H9 (cell line): ENCODE results near the gene ADGRD1. TPM values are rescaled to one million over a fixed set of nuclear protein-coding genes. Genes with fewer than 3 reads are reported as not detected.

ENCODE experiments used
- DNase-seq: peaks from one replicate; pipeline ENCODE4 v3.0.0-alpha.2; 2017
- H2AFZ ChIP-seq: one replicate; pipeline ENCODE4 v1.6.1; 2013; ENCODE audit warnings: mild to moderate bottlenecking, low read length, control low read depth, moderate library complexity
- H2AK5ac ChIP-seq: 2 replicates; pipeline ENCODE4 v1.6.1; 2013; ENCODE audit warnings: low read length, control low read depth, mixed read lengths; ENCODE audit not compliant: insufficient read length
- H2BK120ac ChIP-seq: one replicate; pipeline ENCODE4 v1.6.1; 2013; ENCODE audit warnings: low read depth, mild to moderate bottlenecking, low read length, control low read depth, inconsistent platforms; ENCODE audit not compliant: poor library complexity, severe bottlenecking
- H2BK12ac ChIP-seq: 2 replicates; pipeline ENCODE4 v1.6.1; 2013; ENCODE audit warnings: low read length, control low read depth, mixed read lengths, low read depth; ENCODE audit not compliant: insufficient read length
- H2BK15ac ChIP-seq: 2 replicates; pipeline ENCODE4 v1.6.1; 2013; ENCODE audit warnings: low read depth, low read length, control low read depth
- H2BK20ac ChIP-seq: one replicate; pipeline ENCODE4 v1.6.1; 2013; ENCODE audit warnings: low read depth, mild to moderate bottlenecking, low read length, control low read depth, inconsistent platforms; ENCODE audit not compliant: poor library complexity, severe bottlenecking
- H2BK5ac ChIP-seq: 2 replicates; pipeline ENCODE4 v1.6.1; 2013; ENCODE audit warnings: low read length, control low read depth, mixed read lengths; ENCODE audit not compliant: insufficient read length
- H3K14ac ChIP-seq: 2 replicates; pipeline ENCODE4 v1.6.1; 2013; ENCODE audit warnings: low read length, control low read depth; ENCODE audit not compliant: insufficient read depth
- H3K18ac ChIP-seq: 2 replicates; pipeline ENCODE4 v1.6.1; 2013; ENCODE audit warnings: low read depth, mild to moderate bottlenecking, mixed read lengths, low read length, control low read depth; ENCODE audit not compliant: insufficient read length
- H3K23ac ChIP-seq: 2 replicates; pipeline ENCODE4 v1.6.1; 2013; ENCODE audit warnings: low read length, control low read depth, mixed read lengths, low read depth; ENCODE audit not compliant: insufficient read length
- H3K23me2 ChIP-seq: 2 replicates; pipeline ENCODE4 v1.6.1; 2013; ENCODE audit warnings: low read depth, mild to moderate bottlenecking, mixed read lengths, low read length, control low read depth; ENCODE audit not compliant: insufficient read length, poor library complexity, severe bottlenecking
- H3K27ac ChIP-seq: 2 replicates; pipeline ENCODE4 v1.5.1; 2013; ENCODE audit warnings: low read length, control low read depth, mixed read lengths, low read depth; ENCODE audit not compliant: insufficient read length
- H3K27me3 ChIP-seq: 2 replicates; pipeline ENCODE4 v1.6.1; 2013; ENCODE audit warnings: low read length, control low read depth, inconsistent platforms; ENCODE audit not compliant: insufficient read depth
- H3K4ac ChIP-seq: 2 replicates; pipeline ENCODE4 v1.6.1; 2013; ENCODE audit warnings: low read depth, mild to moderate bottlenecking, control low read depth, inconsistent platforms, low read length, moderate library complexity
- H3K4me1 ChIP-seq: 2 replicates; pipeline ENCODE4 v1.6.1; 2013; ENCODE audit warnings: low read length, control low read depth, inconsistent platforms; ENCODE audit not compliant: insufficient read depth
- H3K4me2 ChIP-seq: 2 replicates; pipeline ENCODE4 v1.6.1; 2013; ENCODE audit warnings: low read length, control low read depth, mixed read lengths; ENCODE audit not compliant: insufficient read length, insufficient read depth
- H3K56ac ChIP-seq: 2 replicates; pipeline ENCODE4 v1.6.1; 2013; ENCODE audit warnings: low read depth, mild to moderate bottlenecking, mixed read lengths, low read length, control low read depth; ENCODE audit not compliant: insufficient read length
- H3K79me1 ChIP-seq: 2 replicates; pipeline ENCODE4 v1.6.1; 2013; ENCODE audit warnings: low read depth, mild to moderate bottlenecking, moderate library complexity, low read length, control low read depth, inconsistent platforms; ENCODE audit not compliant: insufficient read depth, poor library complexity, severe bottlenecking
- H3K79me2 ChIP-seq: 2 replicates; pipeline ENCODE4 v1.6.1; 2013; ENCODE audit warnings: low read length, control low read depth, inconsistent platforms; ENCODE audit not compliant: insufficient read depth
- H3K9ac ChIP-seq: 2 replicates; pipeline ENCODE4 v1.6.1; 2013; ENCODE audit warnings: low read length, control low read depth, mixed read lengths; ENCODE audit not compliant: insufficient read length; ENCODE audit errors: extremely low read depth
- H3K9me3 ChIP-seq: one replicate; pipeline ENCODE4 v1.6.1; 2013; ENCODE audit warnings: low read depth, low read length, inconsistent platforms; ENCODE audit not compliant: control insufficient read depth
- H3T11ph ChIP-seq: one replicate; pipeline ENCODE4 v1.6.1; 2013; ENCODE audit warnings: mild to moderate bottlenecking, low read length, control low read depth, inconsistent platforms
- H4K20me1 ChIP-seq: one replicate; pipeline ENCODE4 v1.6.1; 2013; ENCODE audit not compliant: control insufficient read depth, insufficient read length, insufficient read depth
- H4K5ac ChIP-seq: 2 replicates; pipeline ENCODE4 v1.6.1; 2013; ENCODE audit warnings: low read depth, mild to moderate bottlenecking, mixed read lengths, low read length, control low read depth; ENCODE audit not compliant: insufficient read length
- H4K8ac ChIP-seq: replicated peaks from 2 replicates; pipeline ENCODE4 v1.6.1; 2013; ENCODE audit warnings: low read length, control low read depth, mixed read lengths, low read depth; ENCODE audit not compliant: insufficient read length
- H4K91ac ChIP-seq: 2 replicates; pipeline ENCODE4 v1.6.1; 2013; ENCODE audit warnings: low read depth, mild to moderate bottlenecking, moderate library complexity, mixed read lengths, low read length, control low read depth; ENCODE audit not compliant: insufficient read length
- H3K27ac Mint-ChIP-seq, 3 experiments: 2 replicates in 2 of 3; 3 replicates in 1 of 3; pipeline ENCODE4 v1.8.0; 2020 to 2021; ENCODE audit warnings: mixed read lengths in 3 of 3, mild to moderate bottlenecking in 1 of 3, moderate library complexity in 1 of 3
- H3K27me3 Mint-ChIP-seq: 2 replicates; pipeline ENCODE4 v1.8.0; 2021; ENCODE audit warnings: low read depth, mild to moderate bottlenecking, moderate library complexity, mixed read lengths
- H3K36me3 Mint-ChIP-seq, 3 experiments: 2 replicates in 2 of 3; 3 replicates in 1 of 3; pipeline ENCODE4 v1.8.0; 2020 to 2021; ENCODE audit warnings: low read depth in 3 of 3, mixed read lengths in 3 of 3; ENCODE audit not compliant: insufficient read depth in 1 of 3
- H3K4me1 Mint-ChIP-seq, 2 experiments: 2 replicates each; pipeline ENCODE4 v1.8.0; 2020; ENCODE audit warnings: mixed read lengths in 2 of 2
- H3K4me3 Mint-ChIP-seq, 2 experiments: 2 replicates in 1 of 2; 3 replicates in 1 of 2; pipeline ENCODE4 v1.8.0; 2020 to 2021; ENCODE audit warnings: mild to moderate bottlenecking in 2 of 2, mixed read lengths in 2 of 2, moderate library complexity in 1 of 2
- H3K9me3 Mint-ChIP-seq, 2 experiments: 2 replicates in 1 of 2; 3 replicates in 1 of 2; pipeline ENCODE4 v1.8.0; 2020; ENCODE audit warnings: mild to moderate bottlenecking in 2 of 2, mixed read lengths in 2 of 2, moderate library complexity in 1 of 2
- WGBS: extraction: QIAGEN DNeasy Blood & Tissue Kit; methylation state at CpG from one replicate; pipeline ENCODE4 v1.1.7; 2013; ENCODE audit warnings: missing lambda C conversion rate, low lambda C conversion rate, mixed read lengths; ENCODE audit not compliant: insufficient read length; ENCODE audit errors: extremely low coverage; 5-methylcytosine and 5-hydroxymethylcytosine counted together
- total RNA-seq: library from RNA; stranded (reverse); gene quantifications from 2 replicates; pipeline ENCODE4 v1.2.1, GENCODE V29; 2021
- TF ChIP-seq, protein P1 (sequence below): fragments of 200-600 bp; sonication (generic); conservative IDR thresholded peaks from 3 replicates; pipeline ENCODE4 v1.8.0; 2021; ENCODE audit warnings: antibody characterized with exemption, mild to moderate bottlenecking

ADGRD1 gene
- total RNA-seq, 1 experiment from 2014 or later = 0.52 TPM

DNA sequence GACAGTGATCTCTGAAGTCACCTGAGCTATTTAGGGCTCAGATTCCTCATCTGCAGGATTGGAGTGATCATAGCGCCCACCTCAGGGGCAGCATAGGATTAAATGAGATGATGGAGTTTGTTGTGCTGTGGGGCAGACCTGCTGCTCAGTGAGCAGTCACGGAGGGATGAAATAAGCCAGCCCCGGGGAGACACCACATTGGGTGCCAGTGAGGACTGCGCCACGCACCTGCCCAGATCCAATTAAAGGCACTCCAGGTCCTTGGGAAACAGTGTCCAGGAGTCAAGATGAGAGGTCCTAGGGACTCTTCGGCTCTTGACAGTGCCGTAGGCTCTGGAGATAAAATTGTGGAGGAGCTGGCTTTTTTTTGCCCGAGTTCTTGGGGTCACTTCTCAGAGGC is 166.2 kb downstream of the ADGRD1 start:
- no peak overlapping the region for H3T11ph ChIP-seq
- no CpG with 5 or more reads among the region's 8 CpGs for WGBS
- H3K79me2 ChIP-seq = no peaks in the 10 kb centered on the region
- no peaks in the 10 kb centered on the region for H3K23me2 ChIP-seq
- H2AFZ ChIP-seq = no peak overlapping the region
- H3K9me3 ChIP-seq = no peaks in the 10 kb centered on the region
- H3K23ac ChIP-seq = no peak overlapping the region
- no peak overlapping the region for H3K56ac ChIP-seq
- TF ChIP-seq, protein P1, sequence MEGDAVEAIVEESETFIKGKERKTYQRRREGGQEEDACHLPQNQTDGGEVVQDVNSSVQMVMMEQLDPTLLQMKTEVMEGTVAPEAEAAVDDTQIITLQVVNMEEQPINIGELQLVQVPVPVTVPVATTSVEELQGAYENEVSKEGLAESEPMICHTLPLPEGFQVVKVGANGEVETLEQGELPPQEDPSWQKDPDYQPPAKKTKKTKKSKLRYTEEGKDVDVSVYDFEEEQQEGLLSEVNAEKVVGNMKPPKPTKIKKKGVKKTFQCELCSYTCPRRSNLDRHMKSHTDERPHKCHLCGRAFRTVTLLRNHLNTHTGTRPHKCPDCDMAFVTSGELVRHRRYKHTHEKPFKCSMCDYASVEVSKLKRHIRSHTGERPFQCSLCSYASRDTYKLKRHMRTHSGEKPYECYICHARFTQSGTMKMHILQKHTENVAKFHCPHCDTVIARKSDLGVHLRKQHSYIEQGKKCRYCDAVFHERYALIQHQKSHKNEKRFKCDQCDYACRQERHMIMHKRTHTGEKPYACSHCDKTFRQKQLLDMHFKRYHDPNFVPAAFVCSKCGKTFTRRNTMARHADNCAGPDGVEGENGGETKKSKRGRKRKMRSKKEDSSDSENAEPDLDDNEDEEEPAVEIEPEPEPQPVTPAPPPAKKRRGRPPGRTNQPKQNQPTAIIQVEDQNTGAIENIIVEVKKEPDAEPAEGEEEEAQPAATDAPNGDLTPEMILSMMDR = no peak
- no peak overlapping the region for H4K91ac ChIP-seq
- H3K4ac ChIP-seq = no peak overlapping the region
- H4K5ac ChIP-seq = no peak overlapping the region
- no peaks in the 10 kb centered on the region for H3K4me1 Mint-ChIP-seq
- no peak overlapping the region for H2BK5ac ChIP-seq
- no peak overlapping the region for H2BK12ac ChIP-seq
- no peaks in the 10 kb centered on the region for H4K20me1 ChIP-seq
- no peak overlapping the region for H3K27ac Mint-ChIP-seq
- H3K79me1 ChIP-seq = no peaks in the 10 kb centered on the region
- no peak overlapping the region for H3K14ac ChIP-seq
- H4K8ac ChIP-seq = no peak overlapping the region
- H3K9me3 Mint-ChIP-seq = no peaks in the 10 kb centered on the region
- no peak overlapping the region for H2BK20ac ChIP-seq
- no peak overlapping the region for H3K18ac ChIP-seq
- H3K9ac ChIP-seq = no peak overlapping the region
- H3K27me3 Mint-ChIP-seq = peaks cover 19% of the 10 kb centered on the region
- no peaks in the 10 kb centered on the region for H3K27me3 ChIP-seq
- no peaks in the 10 kb centered on the region for H3K4me1 ChIP-seq
- H2AK5ac ChIP-seq = no peak overlapping the region
- no peak for DNase-seq
- no peaks in the 10 kb centered on the region for H3K36me3 Mint-ChIP-seq
- H2BK120ac ChIP-seq = no peak overlapping the region
- H3K27ac ChIP-seq = no peak overlapping the region
- no peak overlapping the region for H2BK15ac ChIP-seq
- no peak overlapping the region for H3K4me2 ChIP-seq
- H3K4me3 Mint-ChIP-seq = no peak overlapping the region
